ENCODE results near the gene OR2T3.
"Not testable (repeated sequence)": the region's sequence is repeated elsewhere in the genome, so short reads cannot be mapped to it uniquely, and the experiment has no call there.

Gene OR2T3

DNA sequence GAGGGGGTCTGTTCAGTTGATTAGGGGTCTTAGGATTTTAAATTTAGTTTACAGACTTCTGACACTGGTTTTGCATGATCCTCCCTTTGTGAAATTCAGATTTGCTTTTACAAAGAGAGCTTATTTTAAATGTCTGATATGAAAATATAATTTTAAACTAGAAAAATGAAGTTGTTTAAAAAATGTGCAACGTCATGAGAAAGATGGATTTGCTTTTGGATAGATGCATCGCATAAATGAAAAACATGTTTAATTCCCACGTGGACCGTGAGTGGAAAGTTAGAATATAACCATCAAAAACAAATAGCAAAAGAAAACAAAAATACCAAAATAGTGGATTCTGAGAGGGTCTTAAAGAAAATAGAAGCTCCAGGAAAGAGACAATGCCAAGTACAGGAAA, 2.0 kb upstream of the OR2T3 start:
- DNase-seq (ENCODE audit: low spot score): no peak

DNA sequence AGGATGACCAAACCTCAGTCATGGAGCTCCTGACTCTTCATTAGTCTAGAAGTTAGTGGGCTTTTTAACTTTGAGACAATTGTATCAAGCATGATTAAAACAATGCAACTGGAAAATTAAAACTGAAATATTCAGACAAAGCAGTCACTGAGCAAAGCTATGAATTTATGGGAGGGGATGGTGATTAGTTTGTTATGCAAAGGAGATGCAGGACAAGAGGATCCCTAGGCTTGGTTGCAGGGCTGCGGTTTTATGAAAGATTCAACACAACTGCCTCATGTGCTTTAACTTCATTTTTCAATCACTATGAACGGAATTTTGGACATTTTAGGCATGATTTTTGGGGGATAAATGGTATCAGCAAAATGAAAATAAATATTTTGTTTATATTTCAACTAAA, 1.0 kb upstream of the OR2T3 start:
- DNase-seq (ENCODE audit: low spot score): not testable (repeated sequence)

DNA sequence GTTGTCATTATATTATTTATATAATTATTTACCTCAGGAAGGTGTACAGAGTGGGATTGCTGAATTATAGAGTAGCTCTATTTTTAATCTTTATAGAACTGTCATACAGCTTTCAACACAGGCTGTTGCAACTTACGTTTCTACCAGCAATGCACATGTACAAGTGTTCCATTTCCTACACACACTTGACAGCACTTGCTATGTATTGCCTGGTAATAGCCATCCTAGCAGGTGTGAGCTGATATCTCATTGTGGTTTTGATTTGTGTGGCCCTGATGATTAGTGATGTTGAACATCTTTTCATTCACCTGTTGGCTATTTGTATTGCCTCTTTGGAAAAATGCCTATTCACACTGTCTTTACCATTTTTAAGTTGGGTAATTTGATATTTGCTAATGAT, 2.5 kb downstream of the OR2T3 start:
- not testable (repeated sequence) for DNase-seq (ENCODE audit: low spot score)

DNA sequence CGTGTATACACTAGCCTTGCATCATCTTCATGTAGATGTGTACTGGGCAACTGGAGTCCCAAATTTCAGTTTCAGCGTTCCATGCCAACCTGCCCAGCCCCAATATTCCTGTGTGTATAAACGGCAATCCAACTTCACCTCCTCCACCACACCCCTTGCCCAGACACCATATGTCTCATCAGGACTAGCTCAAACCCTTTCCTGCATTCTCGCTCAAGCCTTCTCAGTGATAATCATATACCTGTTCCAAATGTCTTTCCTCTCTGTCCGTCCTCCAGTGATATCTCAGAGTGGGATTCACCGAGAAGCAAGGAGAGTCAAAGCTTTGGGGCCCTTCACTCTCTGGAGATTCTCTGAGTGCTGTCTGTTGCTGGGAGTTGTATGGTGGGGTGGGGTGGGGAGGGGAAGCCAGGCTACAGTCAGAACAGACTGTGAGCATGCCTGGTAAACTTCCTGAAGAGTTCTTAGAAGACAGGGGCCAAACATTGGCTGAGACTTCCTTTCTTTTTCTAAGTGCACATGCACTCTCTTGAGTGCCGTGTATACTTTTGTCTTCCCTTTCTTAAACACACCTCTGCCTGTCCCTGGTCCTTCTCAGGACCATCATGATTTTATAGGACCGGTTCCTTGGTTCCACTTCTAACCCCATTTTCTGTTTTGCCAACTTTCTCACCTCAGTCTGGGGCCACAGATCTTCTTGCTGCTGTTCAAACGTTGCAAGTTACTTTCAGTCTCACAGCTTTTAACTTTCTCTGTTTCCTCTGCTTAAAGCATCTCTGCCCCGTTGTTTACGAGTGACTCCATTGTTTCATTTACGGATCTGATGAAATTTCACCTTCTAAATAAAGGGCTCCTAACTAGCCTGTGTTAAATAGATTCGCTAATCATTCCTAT, 8.8 kb downstream of the OR2T3 start:
- not testable (repeated sequence) for DNase-seq (ENCODE audit: low spot score)

DNA sequence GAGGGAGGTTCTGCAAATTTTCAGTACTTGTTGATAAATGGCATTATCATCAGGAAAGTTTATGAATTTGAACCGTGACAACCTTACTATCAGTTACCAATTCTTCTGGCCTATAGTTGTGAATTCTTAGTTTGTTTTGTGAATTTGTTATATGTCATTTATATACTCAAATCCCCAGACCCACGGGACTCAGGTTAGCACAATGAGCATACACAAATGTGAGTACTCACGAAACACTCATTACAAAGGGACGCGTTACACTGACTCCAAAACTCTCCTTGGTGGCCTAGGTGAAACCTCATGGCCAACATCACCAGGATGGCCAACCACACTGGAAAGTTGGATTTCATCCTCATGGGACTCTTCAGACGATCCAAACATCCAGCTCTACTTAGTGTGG, 15.1 kb downstream of the OR2T3 start, which contains the start of gene OR2T5:
Gene OR2T5, plus strand, starts transcription at position 301 of the 400 bp plus-strand sequence. Its CDS starts 0 bp downstream, at position 301.
- not testable (repeated sequence) for DNase-seq (ENCODE audit: low spot score)

DNA sequence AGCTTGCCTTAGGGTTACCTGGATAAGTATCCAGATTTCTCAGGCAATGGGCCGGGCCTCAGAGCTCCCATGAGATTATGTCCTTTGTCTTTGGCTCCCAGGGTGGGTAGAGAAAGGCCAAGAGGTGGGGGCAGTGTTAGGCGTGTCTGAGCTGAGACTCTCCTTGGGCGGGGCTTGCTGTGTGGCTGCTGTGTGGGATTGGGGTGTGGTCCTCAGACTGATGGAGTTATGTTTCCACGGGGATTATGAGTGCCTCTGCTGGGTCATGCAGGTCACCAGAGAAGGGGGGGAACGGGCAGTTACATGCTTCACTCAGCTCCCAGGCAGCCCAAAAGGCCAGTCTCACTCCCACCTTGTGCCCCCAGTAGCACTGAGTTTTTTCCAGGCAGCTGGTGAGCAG, 23.5 kb downstream of the OR2T3 start:
- DNase-seq (ENCODE audit: low spot score): not testable (repeated sequence)

DNA sequence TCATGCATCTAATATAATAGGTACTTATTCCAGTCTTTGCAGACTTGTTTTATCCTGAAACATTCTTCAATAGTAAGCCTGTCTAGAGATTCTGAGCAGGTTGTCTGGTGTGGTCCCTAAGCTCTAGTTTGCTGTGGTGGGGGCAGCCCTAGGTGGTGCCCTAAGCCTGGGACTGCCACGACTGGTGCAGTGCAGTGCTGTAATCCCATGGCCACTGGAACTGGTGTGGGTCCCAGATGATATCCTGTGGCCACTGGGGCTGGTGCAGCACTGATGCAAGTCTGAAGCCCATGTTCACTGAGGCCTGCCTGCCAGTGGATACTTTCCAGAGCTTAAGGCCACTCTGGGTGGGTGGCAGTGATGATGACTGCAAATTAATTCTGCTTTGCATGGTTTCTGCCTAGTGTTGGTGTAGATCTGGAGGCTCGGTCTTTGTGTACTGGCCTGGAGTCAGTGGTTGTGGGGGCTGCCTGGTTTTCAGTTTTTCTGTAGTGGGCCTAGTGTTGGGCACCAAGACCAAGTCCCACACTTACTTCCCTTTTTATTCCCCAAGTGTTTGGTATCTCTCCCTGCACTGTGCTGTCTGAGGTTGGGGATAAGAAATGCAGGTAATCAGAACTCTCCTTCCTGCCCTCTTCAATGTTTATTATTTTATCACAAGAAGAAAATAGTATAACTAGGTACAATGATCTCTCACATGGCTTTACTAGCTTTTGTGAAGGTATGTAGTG, 27.3 kb downstream of the OR2T3 start:
- DNase-seq (ENCODE audit: low spot score): not testable (repeated sequence)

DNA sequence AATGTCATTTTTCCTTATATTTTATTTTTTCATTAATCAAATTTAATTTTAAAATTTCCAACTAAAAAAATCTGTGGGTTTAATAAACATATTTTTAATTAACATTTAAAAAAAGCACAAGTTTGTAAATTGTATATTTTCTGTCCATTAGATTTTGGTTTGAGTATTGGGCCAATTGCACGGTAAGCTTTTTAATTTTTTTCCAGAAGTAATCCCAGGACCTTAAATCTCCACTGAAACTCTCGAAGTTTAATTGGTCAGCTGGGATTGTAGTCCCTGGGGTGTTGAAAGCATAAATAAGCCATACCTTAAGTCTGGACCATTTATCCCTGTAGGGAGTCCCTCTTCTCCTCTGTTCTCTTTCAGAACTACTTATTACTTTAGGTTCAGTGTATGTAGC, 34.6 kb downstream of the OR2T3 start, which contains the start of gene OR2G6:
Gene OR2G6, plus strand, starts transcription at position 301 of the 400 bp plus-strand sequence. CDS start 13,574 bp downstream, outside the sequence.
- DNase-seq (ENCODE audit: low spot score): not testable (repeated sequence)

DNA sequence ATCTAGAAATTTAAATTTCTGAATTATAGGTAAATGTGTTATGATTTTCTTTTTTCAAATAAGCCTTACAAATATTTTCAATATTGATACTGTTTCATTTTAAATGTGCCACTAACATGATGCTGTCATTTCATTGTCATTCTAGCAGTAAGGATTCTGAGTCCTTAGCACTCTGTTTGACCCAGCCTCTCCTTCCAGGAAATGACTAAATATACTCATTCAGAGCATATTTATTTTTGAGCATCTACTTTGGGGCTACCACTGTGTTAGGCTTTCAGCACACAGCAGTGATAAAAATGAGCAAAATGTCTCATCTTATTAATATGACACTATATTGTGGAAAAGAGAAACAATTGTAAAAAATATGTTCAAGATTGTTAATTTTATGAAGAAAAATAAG, 37.1 kb downstream of the OR2T3 start:
- not testable (repeated sequence) for DNase-seq (ENCODE audit: low spot score)

DNA sequence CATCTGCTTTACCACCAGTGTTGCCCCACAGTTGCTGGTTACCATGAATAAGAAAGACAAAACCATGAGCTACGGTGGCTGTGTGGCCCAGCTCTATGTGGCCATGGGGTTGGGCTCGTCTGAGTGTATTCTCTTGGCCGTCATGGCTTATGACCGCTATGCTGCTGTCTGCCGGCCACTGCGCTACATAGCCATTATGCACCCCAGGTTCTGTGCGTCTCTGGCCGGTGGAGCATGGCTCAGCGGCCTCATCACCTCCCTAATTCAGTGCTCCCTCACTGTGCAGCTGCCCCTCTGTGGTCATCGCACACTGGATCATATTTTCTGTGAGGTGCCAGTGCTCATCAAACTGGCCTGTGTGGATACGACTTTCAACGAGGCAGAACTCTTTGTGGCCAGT, 48.7 kb downstream of the OR2T3 start:
- no peak for DNase-seq (ENCODE audit: low spot score)

Measured in cerebellar cortex (tissue), 1 donor.